ENCODE results near the gene KIF13A. TPM values are rescaled to one million over a fixed set of nuclear protein-coding genes. Genes with fewer than 3 reads are reported as not detected.

Gene KIF13A
- total RNA-seq, 4 donors from 2014 or later = 32.1 to 58.2 (median 56.5) TPM

DNA sequence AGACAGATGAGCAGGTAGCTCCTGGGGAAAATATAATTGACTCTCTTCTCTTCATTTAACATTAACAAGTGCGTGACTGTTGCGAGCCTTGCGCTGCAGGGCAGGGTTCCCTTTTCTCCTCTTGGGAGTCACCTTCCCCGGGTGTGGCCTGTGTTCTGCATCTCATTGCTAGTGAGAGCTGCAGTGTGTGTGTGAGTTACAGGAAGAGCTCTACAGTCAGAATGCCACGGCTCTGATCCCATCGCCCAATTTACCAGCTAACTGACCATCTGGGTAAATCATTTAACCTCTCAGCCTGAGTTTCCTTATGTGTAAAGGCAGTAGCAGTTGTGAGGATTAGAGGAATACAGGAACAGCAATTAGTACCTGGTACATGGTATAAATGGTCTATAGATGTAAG lies 173.9 kb downstream of the KIF13A start:
- TF ChIP-seq, protein P1, sequence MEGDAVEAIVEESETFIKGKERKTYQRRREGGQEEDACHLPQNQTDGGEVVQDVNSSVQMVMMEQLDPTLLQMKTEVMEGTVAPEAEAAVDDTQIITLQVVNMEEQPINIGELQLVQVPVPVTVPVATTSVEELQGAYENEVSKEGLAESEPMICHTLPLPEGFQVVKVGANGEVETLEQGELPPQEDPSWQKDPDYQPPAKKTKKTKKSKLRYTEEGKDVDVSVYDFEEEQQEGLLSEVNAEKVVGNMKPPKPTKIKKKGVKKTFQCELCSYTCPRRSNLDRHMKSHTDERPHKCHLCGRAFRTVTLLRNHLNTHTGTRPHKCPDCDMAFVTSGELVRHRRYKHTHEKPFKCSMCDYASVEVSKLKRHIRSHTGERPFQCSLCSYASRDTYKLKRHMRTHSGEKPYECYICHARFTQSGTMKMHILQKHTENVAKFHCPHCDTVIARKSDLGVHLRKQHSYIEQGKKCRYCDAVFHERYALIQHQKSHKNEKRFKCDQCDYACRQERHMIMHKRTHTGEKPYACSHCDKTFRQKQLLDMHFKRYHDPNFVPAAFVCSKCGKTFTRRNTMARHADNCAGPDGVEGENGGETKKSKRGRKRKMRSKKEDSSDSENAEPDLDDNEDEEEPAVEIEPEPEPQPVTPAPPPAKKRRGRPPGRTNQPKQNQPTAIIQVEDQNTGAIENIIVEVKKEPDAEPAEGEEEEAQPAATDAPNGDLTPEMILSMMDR (IDR thresholded peaks at IDR 0.05; ENCODE audit: low read depth) = no peak

DNA sequence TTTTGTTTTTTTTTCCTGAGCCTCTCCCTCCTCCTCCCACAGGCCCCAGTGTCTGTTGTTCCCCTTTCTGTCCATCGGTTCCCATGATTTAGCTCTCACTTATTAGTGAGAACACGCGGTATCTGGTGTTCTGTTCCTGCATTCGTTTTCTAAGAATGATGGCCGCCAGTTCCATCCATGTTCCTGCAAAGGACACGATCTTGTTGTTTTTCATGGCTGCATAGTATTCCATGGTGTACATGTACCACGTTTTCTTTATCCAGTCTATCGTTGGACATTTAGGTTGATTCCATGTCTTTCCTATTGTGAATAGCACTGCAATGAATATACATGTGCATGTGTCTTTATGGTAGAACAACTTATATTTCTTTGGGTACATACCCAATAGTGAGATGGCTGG lies 175.1 kb downstream of the KIF13A start:
- TF ChIP-seq, protein P1 (IDR thresholded peaks at IDR 0.05; ENCODE audit: low read depth) = no peak

DNA sequence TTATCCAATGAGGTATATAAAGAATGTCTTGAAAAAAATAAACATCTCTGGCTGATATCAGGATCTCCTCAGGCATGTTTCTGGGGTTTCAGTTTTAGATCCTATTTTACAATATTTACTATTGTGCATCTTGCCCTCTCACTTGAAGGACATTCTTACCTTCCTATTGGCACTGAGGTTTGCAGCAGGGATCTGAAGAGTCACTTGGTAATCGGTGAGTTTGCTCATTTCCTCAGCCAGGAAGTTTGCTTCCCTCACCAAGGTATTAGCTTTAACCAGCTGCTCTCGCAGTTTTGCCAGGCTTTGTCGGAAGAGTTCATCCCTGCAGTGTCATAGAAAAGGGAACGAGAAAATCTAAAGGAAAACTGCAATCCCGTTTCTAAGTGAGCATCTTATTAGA lies 178.8 kb downstream of the KIF13A start:
- TF ChIP-seq, protein P1 (IDR thresholded peaks at IDR 0.05; ENCODE audit: low read depth) = no peak

DNA sequence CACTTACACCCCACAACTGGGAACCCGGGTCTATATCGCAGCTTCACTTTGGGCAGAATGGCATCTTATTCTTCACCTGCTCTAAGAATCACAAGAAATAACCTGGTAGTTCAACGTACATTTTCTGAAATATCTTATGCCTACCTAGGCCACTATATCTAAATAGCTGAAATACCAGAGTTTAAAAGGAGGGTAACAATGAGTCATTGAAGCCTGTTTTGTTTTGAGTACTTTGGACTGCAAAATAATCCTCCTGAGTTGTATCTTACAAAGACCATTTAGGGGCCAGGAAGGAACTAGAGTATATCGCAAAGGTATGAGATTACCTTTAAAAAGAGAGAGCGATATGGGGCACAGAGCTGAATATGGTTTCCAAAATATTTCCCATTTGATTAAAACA lies 184.0 kb downstream of the KIF13A start:
- TF ChIP-seq, protein P1 (IDR thresholded peaks at IDR 0.05; ENCODE audit: low read depth) = no peak

DNA sequence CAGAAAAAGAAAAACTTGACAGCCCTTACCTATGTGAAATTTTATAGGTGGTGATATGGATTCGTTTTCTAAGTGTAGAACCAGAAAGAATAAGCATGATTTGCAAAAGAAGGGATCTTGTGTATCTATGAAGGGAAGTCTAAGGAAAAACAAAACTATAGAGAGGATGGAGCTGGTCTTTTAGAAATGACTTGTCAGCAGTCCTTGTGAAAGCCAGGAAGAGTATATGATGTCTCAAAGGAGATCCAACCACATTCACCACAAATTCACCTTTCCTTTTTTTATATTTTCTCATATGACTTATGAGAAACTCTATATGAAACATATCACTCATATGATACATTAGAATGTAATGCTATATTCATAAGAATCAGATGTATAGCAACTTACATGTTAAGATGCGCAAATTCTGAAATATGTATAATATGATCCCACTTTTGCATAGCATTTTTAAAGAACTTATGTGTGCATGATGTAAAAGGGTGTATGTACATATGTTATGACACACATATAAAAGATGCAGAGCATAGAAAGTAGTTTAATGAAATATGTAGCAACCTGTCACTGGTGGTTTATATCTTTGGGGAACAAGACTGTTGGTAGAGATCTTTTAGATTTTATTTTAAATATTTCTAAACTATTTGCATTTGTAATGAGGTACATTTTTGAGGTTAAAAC lies 188.8 kb downstream of the KIF13A start:
- TF ChIP-seq, protein P1 (IDR thresholded peaks at IDR 0.05; ENCODE audit: low read depth) = no peak

DNA sequence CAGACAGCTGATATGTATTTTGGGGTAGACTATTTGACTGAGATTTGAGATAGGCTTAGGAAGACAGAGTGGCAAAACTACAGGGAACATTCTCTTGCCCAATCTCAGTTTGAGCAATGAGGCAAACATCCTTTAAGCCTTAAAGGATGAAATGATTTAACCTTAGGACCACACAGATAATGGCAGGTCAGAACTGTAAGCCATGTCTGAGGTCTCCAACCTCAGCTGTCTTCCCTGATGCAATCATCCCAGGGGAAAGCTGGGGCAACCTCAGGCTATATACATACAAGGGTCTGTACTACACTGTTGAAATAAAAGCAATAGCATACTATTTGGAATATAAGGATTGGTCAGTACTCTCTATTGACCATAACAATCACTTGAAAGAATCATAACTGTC lies 196.9 kb downstream of the KIF13A start:
- TF ChIP-seq, protein P1 (IDR thresholded peaks at IDR 0.05; ENCODE audit: low read depth) = no peak

DNA sequence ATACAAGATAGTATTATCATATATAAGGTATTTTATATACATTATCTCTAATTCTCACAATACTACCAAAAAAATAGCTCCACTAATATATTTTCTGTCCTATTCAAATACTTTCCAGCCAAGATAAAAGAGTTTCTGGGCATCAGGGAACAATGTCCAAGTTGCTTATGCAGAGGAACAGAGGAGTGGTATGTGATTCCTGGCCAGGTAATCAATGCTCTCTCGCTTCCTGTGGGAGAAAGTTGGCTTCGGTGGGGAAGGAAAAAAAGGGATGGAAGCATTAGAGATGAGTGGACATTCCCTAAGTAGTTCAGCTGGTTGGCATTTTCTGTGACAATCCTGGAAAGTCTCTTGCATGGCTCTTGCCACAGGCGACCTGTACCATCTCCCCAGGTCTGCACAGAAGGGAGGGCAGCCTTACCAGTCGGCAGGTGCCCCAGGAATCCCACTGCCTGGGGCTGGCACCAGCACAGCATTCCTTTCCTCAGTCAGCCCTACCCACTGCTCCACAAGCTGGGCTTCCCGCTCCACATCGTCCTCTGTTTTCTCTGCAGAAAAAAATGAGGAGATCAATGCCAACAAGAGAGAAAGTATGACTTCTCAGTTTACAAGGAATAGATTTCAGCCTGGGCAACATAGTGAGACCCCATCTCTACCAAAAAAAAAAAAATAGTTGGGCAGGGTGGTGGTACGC lies 202.2 kb downstream of the KIF13A start:
- TF ChIP-seq, protein P1 (IDR thresholded peaks at IDR 0.05; ENCODE audit: low read depth) = no peak

All from subcutaneous adipose tissue (tissue), 4 donors.